Hepatocyte (in vitro differentiated cells): ENCODE measurements around the gene OTUD5.

ENCODE experiments used
- CTCF ChIP-seq: fragments of 200-600 bp; sonication (generic); IDR thresholded peaks from 2 replicates; pipeline ENCODE4 v1.5.1; 2016; ENCODE audit warnings: antibody characterized with exemption, mild to moderate bottlenecking; ENCODE audit not compliant: poor library complexity
- EZH2 ChIP-seq: fragments of 200-600 bp; sonication (generic); IDR thresholded peaks from 2 replicates; pipeline ENCODE4 v1.6.1; 2016; ENCODE audit warnings: antibody characterized with exemption, mild to moderate bottlenecking, borderline replicate concordance

GRCh38 chrX:48905090-48905790, 52.2 kb downstream of the OTUD5 start:
- TF ChIP-seq CTCF (no peak), EZH2 (no peak)
